Choroid plexus epithelial cell (primary cell): ENCODE data around the gene FBLN2.

Experiments used
- DNase-seq: peaks from one replicate; pipeline ENCODE4 v3.0.0-alpha.2; 2010; ENCODE audit warnings: low read depth
- H3K4me3 ChIP-seq: 2 replicates; pipeline ENCODE4 v1.5.1; 2011; ENCODE audit warnings: low read depth, mild to moderate bottlenecking, control low read depth, low read length, moderate library complexity
- CTCF ChIP-seq: conservative IDR thresholded peaks from 2 replicates; pipeline ENCODE4 v1.5.1; 2011; ENCODE audit warnings: low read depth, mild to moderate bottlenecking, control low read depth, inconsistent platforms, low read length, moderate library complexity

FBLN2 gene

GRCh38 chr3:13650210-13651056, 101.5 kb downstream of the FBLN2 start:
- peak; percentile 83 for DNase-seq
- TF ChIP-seq CTCF, result peak; percentile 90
- H3K4me3 ChIP-seq, result no peak overlapping the region

GRCh38 chr3:13651057-13651400, 102.1 kb downstream of the FBLN2 start:
- no peak overlapping the region for H3K4me3 ChIP-seq
- DNase-seq, result no peak
- no peak for TF ChIP-seq CTCF

GRCh38 chr3:13651775-13652428, 103.0 kb downstream of the FBLN2 start:
- no peak overlapping the region for H3K4me3 ChIP-seq
- no peak for TF ChIP-seq CTCF
- no peak for DNase-seq

- no peak overlapping the region for H3K4me3 ChIP-seq
- TF ChIP-seq CTCF, result no peak
- no peak for DNase-seq
Observed at GRCh38 chr3:13652728-13653127, 103.8 kb downstream of the FBLN2 start.

- H3K4me3 ChIP-seq, result no peak overlapping the region
- DNase-seq, result no peak
- no peak for TF ChIP-seq CTCF
Observed at GRCh38 chr3:13653631-13654279, 104.8 kb downstream of the FBLN2 start.

GRCh38 chr3:13654330-13655060, 105.6 kb downstream of the FBLN2 start:
- no peak overlapping the region for H3K4me3 ChIP-seq
- no peak for DNase-seq
- no peak for TF ChIP-seq CTCF
